ENCODE results near the gene STRN3.
"Not testable (repeated sequence)": the region's sequence is repeated elsewhere in the genome, so short reads cannot be mapped to it uniquely, and the experiment has no call there.

STRN3 gene

GRCh38 chr14:30906752-30907658, 119.2 kb downstream of the STRN3 start:
- DNase-seq, result peak; percentile 30 to 36

- no peak for DNase-seq
Measured at GRCh38 chr14:30903285-30904124, 122.7 kb downstream of the STRN3 start.

GRCh38 chr14:30897121-30897520, 129.1 kb downstream of the STRN3 start:
- DNase-seq, result not testable (repeated sequence)

- DNase-seq, result no peak
Measured at GRCh38 chr14:30896435-30896834, 129.7 kb downstream of the STRN3 start.

GRCh38 chr14:30894923-30895515, 131.2 kb downstream of the STRN3 start:
- no peak for DNase-seq

- DNase-seq, result no peak
Measured at GRCh38 chr14:30893819-30894218, 132.4 kb downstream of the STRN3 start.

GRCh38 chr14:30889244-30889594, 137.0 kb downstream of the STRN3 start:
- DNase-seq, result no peak

GRCh38 chr14:30888480-30889243, 137.5 kb downstream of the STRN3 start:
- DNase-seq, result no peak

GRCh38 chr14:30885840-30886740, 140.1 kb downstream of the STRN3 start:
- DNase-seq, result no peak

- DNase-seq, result no peak
Measured at GRCh38 chr14:30884901-30885300, 141.3 kb downstream of the STRN3 start.

GRCh38 chr14:30883508-30884294, 142.5 kb downstream of the STRN3 start:
- no peak for DNase-seq

- DNase-seq, result no peak
Measured at GRCh38 chr14:30882431-30882830, 143.7 kb downstream of the STRN3 start.

- DNase-seq, result no peak
Measured at GRCh38 chr14:30876692-30877091, 149.5 kb downstream of the STRN3 start.

- DNase-seq, result no peak
Measured at GRCh38 chr14:30875788-30876053, 150.5 kb downstream of the STRN3 start.

- DNase-seq, result no peak
Measured at GRCh38 chr14:30874999-30875787, 151.0 kb downstream of the STRN3 start.

GRCh38 chr14:30874120-30874998, 151.8 kb downstream of the STRN3 start, which contains the start of gene COCH:
COCH (plus strand) TSS chr14:30874559; CDS start chr14:30874939, 380 bp downstream.
- DNase-seq, result no peak

- no peak for DNase-seq
Measured at GRCh38 chr14:30873308-30874119, 152.7 kb downstream of the STRN3 start.

- DNase-seq, result no peak
Measured at GRCh38 chr14:30872602-30873001, 153.6 kb downstream of the STRN3 start.
